Neural progenitor cell (in vitro differentiated cells): ENCODE measurements around the gene PEMT. TPM values are rescaled to one million over a fixed set of nuclear protein-coding genes. Genes with fewer than 3 reads are reported as not detected.

Experiments used
- DNase-seq: peaks from one replicate; pipeline ENCODE4 v3.0.0-alpha.2; 2016; ENCODE audit warnings: low spot score
- H2AFZ ChIP-seq: fragments of 200-600 bp; sonication (generic); replicated peaks from 2 replicates; pipeline ENCODE4 v1.6.1; 2016; ENCODE audit warnings: antibody characterized with exemption
- H3F3A ChIP-seq: fragments of 200-600 bp; sonication (generic); 2 replicates; pipeline ENCODE4 v1.6.1; 2016; ENCODE audit warnings: antibody characterized with exemption, low read depth
- H3K27ac ChIP-seq: fragments of 200-600 bp; sonication (generic); 2 replicates; pipeline ENCODE4 v1.5.1; 2016; ENCODE audit warnings: mild to moderate bottlenecking
- H3K27me3 ChIP-seq: fragments of 200-600 bp; sonication (generic); 2 replicates; pipeline ENCODE4 v1.6.1; 2016; ENCODE audit warnings: mild to moderate bottlenecking, moderate library complexity
- H3K36me3 ChIP-seq: fragments of 200-600 bp; sonication (generic); 2 replicates; pipeline ENCODE4 v1.5.1; 2016
- H3K4me1 ChIP-seq: fragments of 200-600 bp; sonication (generic); 2 replicates; pipeline ENCODE4 v1.6.1; 2016; ENCODE audit warnings: mixed run types
- H3K4me2 ChIP-seq: fragments of 200-600 bp; sonication (generic); 2 replicates; pipeline ENCODE4 v1.6.1; 2016
- H3K4me3 ChIP-seq: fragments of 200-600 bp; sonication (generic); 2 replicates; pipeline ENCODE4 v1.5.1; 2016
- H3K79me2 ChIP-seq: fragments of 200-600 bp; sonication (generic); 2 replicates; pipeline ENCODE4 v1.6.1; 2016; ENCODE audit warnings: low read depth
- H3K9ac ChIP-seq: fragments of 200-600 bp; sonication (generic); 2 replicates; pipeline ENCODE4 v1.6.1; 2016
- H3K9me3 ChIP-seq: fragments of 200-600 bp; sonication (generic); 2 replicates; pipeline ENCODE4 v1.5.1; 2016; ENCODE audit warnings: low read depth
- H4K20me1 ChIP-seq: fragments of 200-600 bp; sonication (generic); 2 replicates; pipeline ENCODE4 v1.6.1; 2016; ENCODE audit warnings: low read depth
- H3K27ac Mint-ChIP-seq: 3 replicates; pipeline ENCODE4 v1.8.0; 2021; ENCODE audit warnings: mixed read lengths
- H3K27me3 Mint-ChIP-seq: 2 replicates; pipeline ENCODE4 v1.8.0; 2022; ENCODE audit warnings: low read depth, mild to moderate bottlenecking, inconsistent platforms, moderate library complexity, mixed read lengths; ENCODE audit not compliant: insufficient read depth
- H3K36me3 Mint-ChIP-seq: 3 replicates; pipeline ENCODE4 v1.8.0; 2021; ENCODE audit warnings: mixed read lengths
- H3K4me1 Mint-ChIP-seq: 3 replicates; pipeline ENCODE4 v1.8.0; 2021; ENCODE audit warnings: mixed read lengths
- H3K4me3 Mint-ChIP-seq: 3 replicates; pipeline ENCODE4 v1.8.0; 2021; ENCODE audit warnings: mild to moderate bottlenecking, moderate library complexity, mixed read lengths
- H3K9me3 Mint-ChIP-seq: 3 replicates; pipeline ENCODE4 v1.8.0; 2020; ENCODE audit warnings: mixed read lengths
- EZH2 ChIP-seq: fragments of 200-600 bp; sonication (generic); IDR thresholded peaks from 2 replicates; pipeline ENCODE4 v1.6.1; 2017; ENCODE audit warnings: antibody characterized with exemption, mild to moderate bottlenecking, moderate library complexity
- EZH2phosphoT487 ChIP-seq: fragments of 200-600 bp; sonication (generic); IDR thresholded peaks from 2 replicates; pipeline ENCODE4 v1.6.1; 2017; ENCODE audit warnings: antibody characterized with exemption
- total RNA-seq: library from RNA; depleted of rRNA; stranded (reverse); fragments of >200 nt; gene quantifications from 2 replicates; pipeline ENCODE4 v1.2.3, GENCODE V29; 2015; ENCODE audit warnings: low replicate concordance
- TF ChIP-seq, protein P1 (sequence below): fragments of 200-600 bp; sonication (generic); IDR thresholded peaks from 2 replicates; pipeline ENCODE4 v1.5.1; 2017; ENCODE audit warnings: antibody characterized with exemption, mild to moderate bottlenecking

The PEMT gene
- total RNA-seq, 1 donor from 2014 or later = 17.7 TPM

- Mint-ChIP-seq H3K4me1 (peaks cover 24% of the 10 kb centered on the region), H3K9me3 (no peaks in the 10 kb centered on the region), H3K4me3 (no peak overlapping the region), H3K27ac (no peak overlapping the region), H3K36me3 (no peaks in the 10 kb centered on the region), H3K27me3 (peaks cover 10% of the 10 kb centered on the region)
- H3K9ac ChIP-seq = no peak overlapping the region
- no peaks in the 10 kb centered on the region for H3K9me3 ChIP-seq
- H3K36me3 ChIP-seq = no peaks in the 10 kb centered on the region
- H3K4me3 ChIP-seq = no peak overlapping the region
- no peak overlapping the region for H3K4me2 ChIP-seq
- no peak overlapping the region for H2AFZ ChIP-seq
- no peak overlapping the region for H3K27ac ChIP-seq
- H3K79me2 ChIP-seq = no peaks in the 10 kb centered on the region
- no peaks in the 10 kb centered on the region for H4K20me1 ChIP-seq
- TF ChIP-seq EZH2phosphoT487 (no peak), EZH2 (no peak)
- TF ChIP-seq, protein P1, sequence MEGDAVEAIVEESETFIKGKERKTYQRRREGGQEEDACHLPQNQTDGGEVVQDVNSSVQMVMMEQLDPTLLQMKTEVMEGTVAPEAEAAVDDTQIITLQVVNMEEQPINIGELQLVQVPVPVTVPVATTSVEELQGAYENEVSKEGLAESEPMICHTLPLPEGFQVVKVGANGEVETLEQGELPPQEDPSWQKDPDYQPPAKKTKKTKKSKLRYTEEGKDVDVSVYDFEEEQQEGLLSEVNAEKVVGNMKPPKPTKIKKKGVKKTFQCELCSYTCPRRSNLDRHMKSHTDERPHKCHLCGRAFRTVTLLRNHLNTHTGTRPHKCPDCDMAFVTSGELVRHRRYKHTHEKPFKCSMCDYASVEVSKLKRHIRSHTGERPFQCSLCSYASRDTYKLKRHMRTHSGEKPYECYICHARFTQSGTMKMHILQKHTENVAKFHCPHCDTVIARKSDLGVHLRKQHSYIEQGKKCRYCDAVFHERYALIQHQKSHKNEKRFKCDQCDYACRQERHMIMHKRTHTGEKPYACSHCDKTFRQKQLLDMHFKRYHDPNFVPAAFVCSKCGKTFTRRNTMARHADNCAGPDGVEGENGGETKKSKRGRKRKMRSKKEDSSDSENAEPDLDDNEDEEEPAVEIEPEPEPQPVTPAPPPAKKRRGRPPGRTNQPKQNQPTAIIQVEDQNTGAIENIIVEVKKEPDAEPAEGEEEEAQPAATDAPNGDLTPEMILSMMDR = no peak
- peaks cover 31% of the 10 kb centered on the region for H3K4me1 ChIP-seq
- H3K27me3 ChIP-seq = peaks cover 15% of the 10 kb centered on the region
- H3F3A ChIP-seq = peaks cover 12% of the 10 kb centered on the region
- no peak for DNase-seq
Measured at GRCh38 chr17:17469358-17469757, 122.2 kb downstream of the PEMT start.

DNA sequence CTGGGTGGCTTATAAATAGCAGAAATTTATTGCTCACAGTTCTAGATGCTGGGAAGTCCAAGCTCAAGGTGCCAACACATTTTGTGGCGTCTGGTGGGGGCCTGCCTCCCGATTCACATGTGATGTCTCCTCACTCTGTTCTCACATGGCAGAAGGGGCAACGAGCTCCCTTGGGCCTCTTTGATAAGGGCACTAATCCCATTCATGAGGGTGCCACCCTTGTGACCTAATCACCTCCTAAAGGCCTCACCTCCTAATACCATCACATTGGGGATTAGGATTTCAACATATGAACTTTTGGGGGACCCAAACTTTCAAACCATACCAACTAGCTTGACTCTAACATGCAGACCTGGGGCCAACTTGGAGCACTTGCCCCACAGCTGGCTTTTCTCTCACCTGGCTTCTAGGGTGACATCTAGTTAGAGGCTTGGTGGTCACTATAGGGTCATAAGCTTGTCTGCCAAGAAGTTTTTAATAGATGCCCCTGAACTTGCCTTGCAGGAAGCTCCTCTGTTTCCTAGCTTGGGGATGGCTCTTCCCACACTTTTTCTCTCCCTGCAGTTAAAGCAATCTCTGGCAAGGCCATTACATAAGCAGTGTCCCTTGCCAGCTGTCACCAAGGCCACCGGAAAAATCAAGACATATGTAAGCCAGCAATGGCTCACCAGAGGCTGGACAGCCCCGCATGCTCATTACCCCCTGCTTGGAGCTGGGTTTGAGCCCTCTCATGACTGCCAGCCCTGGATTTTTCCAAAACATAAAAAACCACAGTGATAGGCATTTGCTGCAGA lies 123.1 kb downstream of the PEMT start:
- H3K27ac Mint-ChIP-seq = no peak overlapping the region
- H3K4me3 ChIP-seq = no peak overlapping the region
- no peaks in the 10 kb centered on the region for H3K79me2 ChIP-seq
- H3K4me3 Mint-ChIP-seq = no peak overlapping the region
- TF ChIP-seq, protein P1 = no peak
- TF ChIP-seq EZH2 = no peak
- TF ChIP-seq EZH2phosphoT487 = no peak
- no peak overlapping the region for H2AFZ ChIP-seq
- peaks cover 16% of the 10 kb centered on the region for H3K27me3 Mint-ChIP-seq
- H3K9ac ChIP-seq = no peak overlapping the region
- no peaks in the 10 kb centered on the region for H3K36me3 ChIP-seq
- H3K4me2 ChIP-seq = no peak overlapping the region
- no peaks in the 10 kb centered on the region for H4K20me1 ChIP-seq
- H3K4me1 Mint-ChIP-seq = peaks cover 24% of the 10 kb centered on the region
- DNase-seq = no peak
- H3F3A ChIP-seq = peaks cover 12% of the 10 kb centered on the region
- peaks cover 21% of the 10 kb centered on the region for H3K27me3 ChIP-seq
- no peaks in the 10 kb centered on the region for H3K36me3 Mint-ChIP-seq
- no peaks in the 10 kb centered on the region for H3K9me3 Mint-ChIP-seq
- H3K4me1 ChIP-seq = peaks cover 31% of the 10 kb centered on the region
- H3K9me3 ChIP-seq = no peaks in the 10 kb centered on the region
- no peak overlapping the region for H3K27ac ChIP-seq

GRCh38 chr17:17467720-17468119 lies 123.8 kb downstream of the PEMT start:
- H4K20me1 ChIP-seq = no peaks in the 10 kb centered on the region
- no peak overlapping the region for H3K27ac ChIP-seq
- H3K27me3 Mint-ChIP-seq = peaks cover 18% of the 10 kb centered on the region
- H3K9me3 ChIP-seq = no peaks in the 10 kb centered on the region
- TF ChIP-seq EZH2phosphoT487 (no peak), EZH2 (no peak)
- TF ChIP-seq, protein P1 = no peak
- no peaks in the 10 kb centered on the region for H3K79me2 ChIP-seq
- H3K36me3 ChIP-seq = no peaks in the 10 kb centered on the region
- H3K4me1 Mint-ChIP-seq = peaks cover 20% of the 10 kb centered on the region
- H3K27ac Mint-ChIP-seq = no peak overlapping the region
- peak overlapping the region; percentile 49 for H3K4me2 ChIP-seq
- H3F3A ChIP-seq = peaks cover 12% of the 10 kb centered on the region
- peaks cover 21% of the 10 kb centered on the region for H3K27me3 ChIP-seq
- no peak overlapping the region for H3K9ac ChIP-seq
- H3K9me3 Mint-ChIP-seq = no peaks in the 10 kb centered on the region
- no peak overlapping the region for H3K4me3 Mint-ChIP-seq
- H3K4me1 ChIP-seq = peaks cover 28% of the 10 kb centered on the region
- no peak overlapping the region for H3K4me3 ChIP-seq
- no peak overlapping the region for H2AFZ ChIP-seq
- no peaks in the 10 kb centered on the region for H3K36me3 Mint-ChIP-seq
- DNase-seq = no peak
